Loucy (cell line): ENCODE data around the gene FMN2.

Experiments used
- H2AFZ ChIP-seq: fragments of 200-600 bp; sonication (generic); 2 replicates; pipeline ENCODE4 v1.6.0; 2016; ENCODE audit warnings: antibody characterized with exemption, mild to moderate bottlenecking, low read length, moderate library complexity
- H3F3A ChIP-seq: fragments of 200-600 bp; 2 replicates; pipeline ENCODE4 v1.6.0; 2016; ENCODE audit warnings: antibody characterized with exemption, low read depth, mild to moderate bottlenecking
- H3K27me3 ChIP-seq: fragments of 200-600 bp; sonication (generic); 2 replicates; pipeline ENCODE4 v1.6.1; 2014; ENCODE audit warnings: low read length, mild to moderate bottlenecking; ENCODE audit not compliant: insufficient read depth, poor library complexity, severe bottlenecking
- H3K36me3 ChIP-seq: fragments of 200-600 bp; sonication (generic); 2 replicates; pipeline ENCODE4 v1.6.1; 2016; ENCODE audit warnings: low read length; ENCODE audit not compliant: insufficient read depth
- H3K4me1 ChIP-seq: fragments of 200-600 bp; sonication (generic); 2 replicates; pipeline ENCODE4 v1.5.1; 2014; ENCODE audit warnings: low read length, mild to moderate bottlenecking; ENCODE audit not compliant: insufficient read depth, poor library complexity, severe bottlenecking
- H3K4me2 ChIP-seq: fragments of 200-600 bp; sonication (generic); 2 replicates; pipeline ENCODE4 v1.6.0; 2014; ENCODE audit warnings: antibody characterized with exemption, low read length, low read depth, mild to moderate bottlenecking; ENCODE audit not compliant: poor library complexity, severe bottlenecking
- H3K4me3 ChIP-seq: fragments of 200-600 bp; sonication (generic); 2 replicates; pipeline ENCODE4 v1.5.1; 2014; ENCODE audit warnings: low read length, mild to moderate bottlenecking, mixed read lengths; ENCODE audit not compliant: poor library complexity, severe bottlenecking
- H3K79me2 ChIP-seq: fragments of 200-600 bp; sonication (generic); 2 replicates; pipeline ENCODE4 v1.6.1; 2014; ENCODE audit warnings: low read length; ENCODE audit not compliant: insufficient read depth
- H3K9ac ChIP-seq: fragments of 200-600 bp; sonication (generic); 2 replicates; pipeline ENCODE4 v1.6.0; 2014; ENCODE audit warnings: mild to moderate bottlenecking, low read depth, low read length, moderate library complexity; ENCODE audit not compliant: poor library complexity, severe bottlenecking
- H3K9me2 ChIP-seq: fragments of 200-600 bp; sonication (generic); replicated peaks from 2 replicates; pipeline ENCODE4 v1.6.1; 2016; ENCODE audit warnings: low read depth, low read length, mixed read lengths
- H3K9me3 ChIP-seq: fragments of 200-600 bp; sonication (generic); 2 replicates; pipeline ENCODE4 v1.6.1; 2014; ENCODE audit warnings: mild to moderate bottlenecking, antibody characterized with exemption, low read length, low read depth; ENCODE audit not compliant: insufficient read depth
- H4K20me1 ChIP-seq: fragments of 200-600 bp; sonication (generic); 2 replicates; pipeline ENCODE4 v1.6.0; 2014; ENCODE audit warnings: antibody characterized with exemption, low read length, mild to moderate bottlenecking; ENCODE audit not compliant: insufficient read depth, poor library complexity, severe bottlenecking
- CTCF ChIP-seq: fragments of 200-600 bp; sonication (generic); conservative IDR thresholded peaks from 2 replicates; pipeline ENCODE4 v1.5.1; 2014; ENCODE audit warnings: mild to moderate bottlenecking, antibody characterized with exemption, low read length
- EZH2phosphoT487 ChIP-seq: fragments of 200-600 bp; IDR thresholded peaks from 2 replicates; pipeline ENCODE4 v1.6.1; 2018; ENCODE audit warnings: antibody characterized with exemption, mild to moderate bottlenecking, moderate library complexity, borderline replicate concordance

The FMN2 gene

DNA sequence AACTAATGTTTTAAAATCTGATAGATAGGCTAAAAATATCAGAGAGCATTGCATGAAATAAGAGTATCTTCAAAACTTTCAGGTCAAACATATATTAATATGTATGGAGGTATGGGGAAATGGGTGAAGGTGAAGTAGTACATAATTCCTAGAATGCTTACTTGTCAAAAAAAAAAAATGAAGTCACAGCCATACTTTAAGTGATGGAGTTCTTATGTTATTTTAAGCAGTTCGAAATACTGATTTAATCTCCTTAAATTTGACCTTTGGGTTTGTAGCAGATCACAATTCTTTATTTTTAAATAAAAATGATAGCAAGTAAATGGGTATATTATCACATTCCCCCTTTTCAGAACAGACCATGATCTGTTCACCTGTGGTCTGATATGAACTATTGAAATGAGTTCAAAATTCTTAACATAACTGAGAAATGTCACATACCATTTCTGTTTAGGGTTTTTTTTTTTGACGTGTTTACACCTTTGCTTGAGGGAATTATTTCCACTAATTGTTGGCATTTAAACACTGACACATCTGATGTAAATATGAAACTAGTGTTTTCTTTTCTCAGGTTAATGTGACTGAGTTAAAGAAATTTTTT lies 300.1 kb downstream of the FMN2 start:
- H3K4me3 ChIP-seq: no peak overlapping the region
- no peak overlapping the region for H3K4me2 ChIP-seq
- H2AFZ ChIP-seq: no peak overlapping the region
- H3K9me3 ChIP-seq: no peaks in the 10 kb centered on the region
- H4K20me1 ChIP-seq: no peaks in the 10 kb centered on the region
- H3K9ac ChIP-seq: no peak overlapping the region
- H3K36me3 ChIP-seq: no peaks in the 10 kb centered on the region
- TF ChIP-seq CTCF (no peak), EZH2phosphoT487 (no peak)
- no peaks in the 10 kb centered on the region for H3K79me2 ChIP-seq
- H3F3A ChIP-seq: no peaks in the 10 kb centered on the region
- H3K9me2 ChIP-seq: no peaks in the 10 kb centered on the region
- H3K4me1 ChIP-seq: no peaks in the 10 kb centered on the region
- H3K27me3 ChIP-seq: no peaks in the 10 kb centered on the region

- no peaks in the 10 kb centered on the region for H3K27me3 ChIP-seq
- H2AFZ ChIP-seq: no peak overlapping the region
- no peaks in the 10 kb centered on the region for H3K79me2 ChIP-seq
- no peaks in the 10 kb centered on the region for H3K9me3 ChIP-seq
- no peak overlapping the region for H3K9ac ChIP-seq
- H3K36me3 ChIP-seq: no peaks in the 10 kb centered on the region
- H3K4me2 ChIP-seq: no peak overlapping the region
- H3K4me3 ChIP-seq: no peak overlapping the region
- H3K9me2 ChIP-seq: no peaks in the 10 kb centered on the region
- H3K4me1 ChIP-seq: no peaks in the 10 kb centered on the region
- TF ChIP-seq CTCF (no peak), EZH2phosphoT487 (no peak)
- no peaks in the 10 kb centered on the region for H3F3A ChIP-seq
- no peaks in the 10 kb centered on the region for H4K20me1 ChIP-seq
These were observed 302.7 kb downstream of the FMN2 start for GRCh38 chr1:240394353-240394752.

GRCh38 chr1:240395336-240395735 lies 303.7 kb downstream of the FMN2 start:
- H3F3A ChIP-seq: no peaks in the 10 kb centered on the region
- TF ChIP-seq CTCF (no peak), EZH2phosphoT487 (no peak)
- H3K27me3 ChIP-seq: no peaks in the 10 kb centered on the region
- no peaks in the 10 kb centered on the region for H3K9me3 ChIP-seq
- H3K79me2 ChIP-seq: no peaks in the 10 kb centered on the region
- H3K4me2 ChIP-seq: no peak overlapping the region
- H3K9me2 ChIP-seq: no peaks in the 10 kb centered on the region
- no peak overlapping the region for H3K4me3 ChIP-seq
- no peak overlapping the region for H3K9ac ChIP-seq
- H2AFZ ChIP-seq: no peak overlapping the region
- H3K36me3 ChIP-seq: no peaks in the 10 kb centered on the region
- no peaks in the 10 kb centered on the region for H3K4me1 ChIP-seq
- H4K20me1 ChIP-seq: no peaks in the 10 kb centered on the region
